HCT116 (cell line): ENCODE data around the gene ELOVL4. TPM values are rescaled to one million over a fixed set of nuclear protein-coding genes. Genes with fewer than 3 reads are reported as not detected.

Experiments used
- ATAC-seq: fragments of 200-7000 bp; cut with Tn5 transposase; 2 replicates; pipeline ENCODE4 v1.9.1; 2020; ENCODE audit warnings: mild to moderate bottlenecking, moderate library complexity
- BruUV-seq: library from RNA; stranded (reverse); fragments of 400-500 nt; replicated peaks from 2 replicates; lab custom pipeline; 2021; lab: Mats Ljungman, UMichigan
- CTCF ChIA-PET: fragments of 300-600 bp; sonication (Branson Sonifier 250); formaldehyde crosslinking; loops from one replicate; lab custom pipeline; 2021; ENCODE audit warnings: antibody characterized with exemption; lab: Charles Lee
- POLR2A ChIA-PET: fragments of 300-600, 350-600 bp; sonication (Branson Sonifier 250); formaldehyde crosslinking; loops from one replicate; lab custom pipeline; 2021; ENCODE audit warnings: antibody characterized with exemption; lab: Charles Lee
- RAD21 ChIA-PET, 2 experiments: fragments of 300-600 bp; sonication (Branson Sonifier 250); formaldehyde crosslinking; loops; one replicate each; lab custom pipeline; 2023; ENCODE audit warnings: low total read pairs in 2 of 2; ENCODE audit not compliant: uncharacterized antibody in 2 of 2, unreplicated experiment in 2 of 2, low non-redundant PET in 1 of 2; lab: Charles Lee
- DNase-seq: peaks from one replicate; pipeline ENCODE4 v3.0.0-alpha.2; 2010; ENCODE audit warnings: low read depth, low spot score
- H2AFZ ChIP-seq: fragments of 200-600 bp; shearing (Covaris generic), sonication (generic); 2 replicates; pipeline ENCODE4 v1.6.1; 2017; ENCODE audit warnings: low read depth, mixed run types, mixed read lengths, antibody characterized with exemption, low read length; ENCODE audit not compliant: poor library complexity, severe bottlenecking
- H3K27ac ChIP-seq: 2 replicates; pipeline ENCODE4 v1.5.1; 2012; ENCODE audit warnings: low read depth, low read length
- H3K27me3 ChIP-seq: fragments of 200-600 bp; sonication (generic); 2 replicates; pipeline ENCODE4 v1.6.1; 2016; ENCODE audit warnings: mixed run types, low read length, mixed read lengths; ENCODE audit not compliant: insufficient read depth
- H3K36me3 ChIP-seq, 2 experiments: fragments of 200-500 bp in 1 of 2; fragments of 200-600 bp in 1 of 2; sonication (Bioruptor generic) in 1 of 2; sonication (generic) in 1 of 2; 2 replicates each; pipeline versions ENCODE4 v1.5.1 to v1.6.1; 2014 to 2016; ENCODE audit warnings: low read length in 2 of 2, inconsistent platforms in 1 of 2, mixed read lengths in 1 of 2, mixed run types in 1 of 2; ENCODE audit not compliant: insufficient read depth in 2 of 2, control insufficient read depth in 1 of 2
- H3K4me1 ChIP-seq, 2 experiments: fragments of 200-600 bp in 1 of 2; sonication (generic) in 1 of 2; 2 replicates each; pipeline versions ENCODE4 v1.5.1 to v1.6.1; 2012 to 2017; ENCODE audit warnings: low read length in 2 of 2, inconsistent platforms in 1 of 2, mild to moderate bottlenecking in 1 of 2, mixed read lengths in 1 of 2, mixed run types in 1 of 2, moderate library complexity in 1 of 2; ENCODE audit not compliant: insufficient read depth in 2 of 2, control insufficient read depth in 1 of 2
- H3K4me2 ChIP-seq: fragments of 200-600 bp; sonication (generic); 2 replicates; pipeline ENCODE4 v1.6.1; 2017; ENCODE audit warnings: mixed run types, low read length, mixed read lengths
- H3K4me3 ChIP-seq, 2 experiments: fragments of 200-600 bp in 1 of 2; sonication (generic) in 1 of 2; replicated peaks in 1 of 2; 2 replicates each; pipeline ENCODE4 v1.5.1; 2011 to 2016; ENCODE audit warnings: low read length in 2 of 2, control low read depth in 1 of 2, low read depth in 1 of 2, mild to moderate bottlenecking in 1 of 2, mixed read lengths in 1 of 2, mixed run types in 1 of 2
- H3K79me2 ChIP-seq: fragments of 200-600 bp; sonication (generic); 2 replicates; pipeline ENCODE4 v1.6.1; 2017; ENCODE audit warnings: mild to moderate bottlenecking, mixed run types, low read length, moderate library complexity, mixed read lengths; ENCODE audit not compliant: insufficient read depth
- H3K9ac ChIP-seq: fragments of 200-600 bp; sonication (generic); 2 replicates; pipeline ENCODE4 v1.6.1; 2016; ENCODE audit warnings: low read length, mixed read lengths
- H3K9me2 ChIP-seq: fragments of 200-600 bp; sonication (generic), shearing (Covaris generic); 2 replicates; pipeline ENCODE4 v1.6.1; 2017; ENCODE audit warnings: mixed run types, mild to moderate bottlenecking, moderate library complexity; ENCODE audit not compliant: insufficient read depth
- H3K9me3 ChIP-seq, 2 experiments: fragments of 200-500 bp in 1 of 2; fragments of 200-600 bp in 1 of 2; sonication (Bioruptor generic) in 1 of 2; sonication (generic) in 1 of 2; 2 replicates each; pipeline ENCODE4 v1.6.1; 2014 to 2017; ENCODE audit warnings: low read length in 2 of 2, mixed read lengths in 2 of 2, inconsistent platforms in 1 of 2, low read depth in 1 of 2, mild to moderate bottlenecking in 1 of 2, mixed run types in 1 of 2, moderate library complexity in 1 of 2; ENCODE audit not compliant: control insufficient read depth in 1 of 2, insufficient read depth in 1 of 2
- H4K20me1 ChIP-seq: fragments of 200-600 bp; sonication (generic), shearing (Covaris generic); 2 replicates; pipeline ENCODE4 v1.6.1; 2017; ENCODE audit warnings: mixed run types, mild to moderate bottlenecking, moderate library complexity; ENCODE audit not compliant: insufficient read depth
- ATF3 ChIP-seq: IDR thresholded peaks from 2 replicates; pipeline ENCODE4 v1.6.1; 2012
- CBX3 ChIP-seq: IDR thresholded peaks from 2 replicates; pipeline ENCODE4 v1.6.1; 2012; ENCODE audit warnings: low read depth
- CEBPB ChIP-seq: IDR thresholded peaks from 2 replicates; pipeline ENCODE4 v1.6.1; 2012; ENCODE audit warnings: low read depth
- CTCF ChIP-seq, 3 experiments: fragments of 200-600 bp in 1 of 3; sonication (generic) in 1 of 3; IDR thresholded peaks in 2 of 3; conservative IDR thresholded peaks in 1 of 3; 2 replicates each; pipeline ENCODE4 v1.5.1; 2012 to 2017; ENCODE audit warnings: low read depth in 2 of 3, low read length in 2 of 3, antibody characterized with exemption in 1 of 3, borderline replicate concordance in 1 of 3, control low read depth in 1 of 3, mild to moderate bottlenecking in 1 of 3, mixed read lengths in 1 of 3, mixed run types in 1 of 3, moderate library complexity in 1 of 3; ENCODE audit not compliant: insufficient read depth in 1 of 3
- EZH2 ChIP-seq: fragments of 200-600 bp; sonication (generic); IDR thresholded peaks from 2 replicates; pipeline ENCODE4 v1.6.1; 2017; ENCODE audit warnings: antibody characterized with exemption, mixed run types
- EZH2phosphoT487 ChIP-seq: fragments of 200-600 bp; IDR thresholded peaks from 2 replicates; pipeline ENCODE4 v1.6.1; 2018; ENCODE audit warnings: antibody characterized with exemption, borderline replicate concordance
- FOSL1 ChIP-seq: IDR thresholded peaks from 2 replicates; pipeline ENCODE4 v1.6.1; 2012; ENCODE audit warnings: low read depth
- JUND ChIP-seq: IDR thresholded peaks from 2 replicates; pipeline ENCODE4 v1.6.1; 2012
- POLR2A ChIP-seq: IDR thresholded peaks from 2 replicates; pipeline ENCODE4 v1.7.0; 2011; ENCODE audit warnings: borderline replicate concordance; ENCODE audit not compliant: insufficient read depth, insufficient read length; ENCODE audit errors: extremely low read depth
- POLR2AphosphoS5 ChIP-seq: IDR thresholded peaks from 2 replicates; pipeline ENCODE4 v1.6.1; 2011; ENCODE audit warnings: mild to moderate bottlenecking, low read depth, low read length, moderate library complexity
- REST ChIP-seq: IDR thresholded peaks from 2 replicates; pipeline ENCODE4 v1.6.1; 2012; ENCODE audit warnings: low read depth
- SP1 ChIP-seq: IDR thresholded peaks from 2 replicates; pipeline ENCODE4 v1.6.1; 2012; ENCODE audit warnings: low read depth
- SRF ChIP-seq: IDR thresholded peaks from 2 replicates; pipeline ENCODE4 v1.6.1; 2012; ENCODE audit warnings: low read depth
- TCF7L2 ChIP-seq: IDR thresholded peaks from 2 replicates; pipeline ENCODE4 v1.7.0; 2011; ENCODE audit warnings: borderline replicate concordance, inconsistent platforms; ENCODE audit not compliant: insufficient read depth, insufficient read length; ENCODE audit errors: extremely low read depth
- ZBTB33 ChIP-seq: IDR thresholded peaks from 2 replicates; pipeline ENCODE4 v1.6.1; 2011; ENCODE audit warnings: mild to moderate bottlenecking, low read length, moderate library complexity; ENCODE audit not compliant: insufficient replicate concordance; ENCODE audit errors: extremely low read depth
- ZFX ChIP-seq: fragments of 450-650 bp; IDR thresholded peaks from 2 replicates; pipeline ENCODE4 v1.6.1; 2017
- intact Hi-C: fragments of 100-400 bp; cut with micrococcal nuclease; formaldehyde crosslinking; loops from 2 replicates; pipeline ENCODE4 v1.10.0; 2022
- total RNA-seq: library from RNA; stranded (reverse); gene quantifications from one replicate; pipeline ENCODE4 v1.2.1, GENCODE V29; 2021; ENCODE audit not compliant: unreplicated experiment

Gene ELOVL4
- total RNA-seq, 1 experiment from 2014 or later, result not detected

- RAD21 ChIA-PET, result no interaction called here
- TF ChIP-seq POLR2AphosphoS5 (no peak), REST (no peak), POLR2A (no peak), ZFX (no peak), SP1 (no peak), ATF3 (no peak), CBX3 (no peak), SRF (no peak), EZH2phosphoT487 (no peak), CTCF (IDR thresholded peaks at IDR 0.05 in 2 of 3, conservative IDR thresholded peaks at IDR 0.05 in 1 of 3; ENCODE audit: borderline replicate concordance in 1 of 3, insufficient read depth in 1 of 3, low read depth in 2 of 3, low read length in 2 of 3) (no peak), ZBTB33 (no peak), JUND (no peak), FOSL1 (no peak), TCF7L2 (no peak), EZH2 (no peak), CEBPB (no peak)
- Histone ChIP-seq H3K9ac (no peak overlapping the region), H3K4me3 (no peak overlapping the region), H3K27ac (no peak overlapping the region), H3K4me2 (no peak overlapping the region), H2AFZ (no peak overlapping the region), H3K9me2 (no peaks in the 10 kb centered on the region), H3K4me1 (no peaks in the 10 kb centered on the region), H3K36me3 (no peaks in the 10 kb centered on the region), H3K79me2 (no peaks in the 10 kb centered on the region), H3K27me3 (no peaks in the 10 kb centered on the region), H3K9me3 (no peaks in the 10 kb centered on the region), H4K20me1 (no peaks in the 10 kb centered on the region)
- ATAC-seq (no peak), DNase-seq (no peak)
- no TSS peak for BruUV-seq
- CTCF ChIA-PET, result no interaction called here
- intact Hi-C loops, result no loop called here
- POLR2A ChIA-PET, result no interaction called here
These were observed 19.8 kb upstream of the ELOVL4 start for GRCh38 chr6:79967178-79967577.
